ENCODE data around the gene TSPAN11. TPM values are rescaled to one million over a fixed set of nuclear protein-coding genes. Genes with fewer than 3 reads are reported as not detected.

TSPAN11 gene
- total RNA-seq, 1 donor from 2014 or later, result 19.7 TPM

- Mint-ChIP-seq H3K4me1 (no peaks in the 10 kb centered on the region), H3K27ac (no peak overlapping the region), H3K9me3 (peaks cover 14% of the 10 kb centered on the region), H3K4me3 (no peak overlapping the region), H3K36me3 (peaks cover 5% of the 10 kb centered on the region), H3K27me3 (ENCODE audit: low read depth) (peaks cover 6% of the 10 kb centered on the region)
- no peak for TF ChIP-seq CTCF (IDR thresholded peaks at IDR 0.05; ENCODE audit: unreplicated experiment)
- no peak for DNase-seq (ENCODE audit: low spot score in 2 of 2, unreplicated experiment in 2 of 2)
Measured at GRCh38 chr12:31029468-31029867, 102.9 kb downstream of the TSPAN11 start.

- peaks cover 6% of the 10 kb centered on the region for H3K27me3 Mint-ChIP-seq (ENCODE audit: low read depth)
- H3K4me3 Mint-ChIP-seq, result no peak overlapping the region
- no peak overlapping the region for H3K27ac Mint-ChIP-seq
- no peak for TF ChIP-seq CTCF (IDR thresholded peaks at IDR 0.05; ENCODE audit: unreplicated experiment)
- DNase-seq (ENCODE audit: low spot score in 2 of 2, unreplicated experiment in 2 of 2), result no peak
- peaks cover 13% of the 10 kb centered on the region for H3K9me3 Mint-ChIP-seq
- peaks cover 5% of the 10 kb centered on the region for H3K36me3 Mint-ChIP-seq
- no peaks in the 10 kb centered on the region for H3K4me1 Mint-ChIP-seq
Measured at GRCh38 chr12:31029916-31030562, 103.5 kb downstream of the TSPAN11 start.

GRCh38 chr12:31031951-31032335 lies 105.4 kb downstream of the TSPAN11 start:
- DNase-seq (ENCODE audit: low spot score in 2 of 2, unreplicated experiment in 2 of 2), result no peak
- Mint-ChIP-seq H3K27ac (no peak overlapping the region), H3K4me1 (peaks cover 10% of the 10 kb centered on the region), H3K4me3 (no peak overlapping the region), H3K27me3 (ENCODE audit: low read depth) (peaks cover 6% of the 10 kb centered on the region), H3K36me3 (peaks cover 2% of the 10 kb centered on the region), H3K9me3 (peaks cover 3% of the 10 kb centered on the region)
- no peak for TF ChIP-seq CTCF (IDR thresholded peaks at IDR 0.05; ENCODE audit: unreplicated experiment)

DNA sequence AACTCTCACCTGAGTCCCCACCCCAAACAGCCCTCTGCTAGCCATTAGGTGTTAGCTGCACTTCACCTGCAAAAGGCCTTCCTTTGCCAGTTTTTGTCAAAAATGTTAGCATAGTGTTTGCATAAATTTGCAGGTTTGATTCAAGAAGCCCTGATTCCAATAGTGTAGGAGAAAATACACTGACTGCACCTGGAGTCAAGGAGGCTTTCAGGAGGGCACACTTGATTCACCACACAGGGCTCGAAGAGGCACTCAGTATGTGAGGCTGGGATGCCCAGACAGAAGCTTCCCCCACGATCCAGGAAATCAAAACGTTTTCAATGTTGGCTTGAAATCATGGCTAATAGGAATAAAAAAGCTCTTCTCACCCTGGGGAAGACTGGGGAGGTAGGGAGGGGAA lies 106.6 kb downstream of the TSPAN11 start:
- no peaks in the 10 kb centered on the region for H3K9me3 Mint-ChIP-seq
- peaks cover 10% of the 10 kb centered on the region for H3K4me1 Mint-ChIP-seq
- DNase-seq (ENCODE audit: low spot score in 2 of 2, unreplicated experiment in 2 of 2), result no peak
- peaks cover 6% of the 10 kb centered on the region for H3K27me3 Mint-ChIP-seq (ENCODE audit: low read depth)
- TF ChIP-seq CTCF (IDR thresholded peaks at IDR 0.05; ENCODE audit: unreplicated experiment), result no peak
- no peak overlapping the region for H3K4me3 Mint-ChIP-seq
- H3K27ac Mint-ChIP-seq, result no peak overlapping the region
- H3K36me3 Mint-ChIP-seq, result no peaks in the 10 kb centered on the region

GRCh38 chr12:31033681-31034080 lies 107.1 kb downstream of the TSPAN11 start:
- Mint-ChIP-seq H3K27me3 (ENCODE audit: low read depth) (peaks cover 7% of the 10 kb centered on the region), H3K9me3 (no peaks in the 10 kb centered on the region), H3K27ac (no peak overlapping the region), H3K4me3 (no peak overlapping the region), H3K4me1 (peaks cover 10% of the 10 kb centered on the region), H3K36me3 (no peaks in the 10 kb centered on the region)
- TF ChIP-seq CTCF (IDR thresholded peaks at IDR 0.05; ENCODE audit: unreplicated experiment), result no peak
- DNase-seq (ENCODE audit: low spot score in 2 of 2, unreplicated experiment in 2 of 2), result no peak

DNA sequence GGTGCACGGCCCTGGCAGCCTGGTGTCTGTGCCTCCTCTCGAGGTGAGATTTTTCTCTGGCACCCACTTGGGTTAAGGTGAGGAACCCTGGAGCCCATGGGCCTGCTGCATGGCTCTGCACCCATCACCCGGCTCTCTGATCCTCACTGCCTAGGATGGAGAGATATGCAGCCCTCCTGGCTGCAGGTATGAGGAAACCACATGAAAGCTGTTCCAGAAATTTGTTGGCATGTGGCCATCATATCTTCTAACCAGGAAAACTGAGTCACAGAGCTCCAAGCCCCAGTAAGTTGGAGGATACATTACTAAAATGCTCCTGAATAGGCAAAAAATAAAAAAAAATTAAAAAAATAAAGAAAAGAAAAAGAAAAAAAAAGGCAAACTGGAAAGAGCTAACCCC lies 107.8 kb downstream of the TSPAN11 start:
- Mint-ChIP-seq H3K4me3 (no peak overlapping the region), H3K9me3 (no peaks in the 10 kb centered on the region), H3K27me3 (ENCODE audit: low read depth) (peaks cover 10% of the 10 kb centered on the region), H3K4me1 (peaks cover 10% of the 10 kb centered on the region), H3K36me3 (no peaks in the 10 kb centered on the region), H3K27ac (no peak overlapping the region)
- no peak for TF ChIP-seq CTCF (IDR thresholded peaks at IDR 0.05; ENCODE audit: unreplicated experiment)
- no peak for DNase-seq (ENCODE audit: low spot score in 2 of 2, unreplicated experiment in 2 of 2)
